Gastroesophageal sphincter (tissue), 4 donors: ENCODE measurements around the gene ZBED5. TPM values are rescaled to one million over a fixed set of nuclear protein-coding genes. Genes with fewer than 3 reads are reported as not detected.

ENCODE experiments used
- ATAC-seq: fragments of 150-250 bp; one replicate; pipeline ENCODE4 v1.9.1; 2016; ENCODE audit warnings: mild to moderate bottlenecking, moderate library complexity
- H3K27ac ChIP-seq, 4 donors: fragments of 200-600 bp; sonication (generic) in 3 of 4; 1 replicate in 3 of 4; 2 replicates in 1 of 4; pipeline ENCODE4 v1.5.1; 2016 to 2019
- H3K27me3 ChIP-seq: fragments of 200-600 bp; sonication (generic); one replicate; pipeline ENCODE4 v1.5.1; 2019
- H3K36me3 ChIP-seq, 2 donors: fragments of 200-600 bp; sonication (generic); one replicate each; pipeline ENCODE4 v1.5.1; 2019; ENCODE audit warnings: control low read depth in 1 of 2
- H3K4me1 ChIP-seq, 3 donors: fragments of 200-600 bp; sonication (generic); 1 replicate in 2 of 3; 2 replicates in 1 of 3; pipeline ENCODE4 v1.5.1; 2016 to 2019; ENCODE audit warnings: control low read depth in 2 of 3
- H3K4me3 ChIP-seq, 2 donors: fragments of 200-600 bp; sonication (generic); one replicate each; pipeline ENCODE4 v1.5.1; 2019; ENCODE audit warnings: mild to moderate bottlenecking in 1 of 2, moderate library complexity in 1 of 2
- H3K9me3 ChIP-seq, 3 donors: fragments of 200-600 bp; sonication (generic); one replicate each; pipeline ENCODE4 v1.5.1; 2017 to 2019; ENCODE audit warnings: control low read depth in 2 of 3
- CTCF ChIP-seq, 4 experiments: fragments of 200-600 bp in 2 of 4; fragments of 450-650 bp in 2 of 4; sonication (generic) in 1 of 4; IDR thresholded peaks; one replicate each; pipeline ENCODE4 v1.5.1; 2017 to 2019; ENCODE audit warnings: antibody characterized with exemption in 4 of 4, mild to moderate bottlenecking in 2 of 4, moderate library complexity in 2 of 4
- EP300 ChIP-seq: sonication (generic); formaldehyde crosslinking; IDR thresholded peaks from one replicate; pipeline ENCODE4 v1.6.1; 2017; ENCODE audit warnings: antibody characterized with exemption, mild to moderate bottlenecking
- POLR2A ChIP-seq, 2 donors: fragments of 450-650 bp; IDR thresholded peaks; one replicate each; pipeline ENCODE4 v1.6.1; 2017; ENCODE audit warnings: antibody characterized with exemption in 2 of 2, mild to moderate bottlenecking in 2 of 2, moderate library complexity in 1 of 2
- POLR2AphosphoS5 ChIP-seq: sonication (generic); formaldehyde crosslinking; IDR thresholded peaks from one replicate; pipeline ENCODE4 v1.6.1; 2017; ENCODE audit warnings: antibody characterized with exemption
- WGBS, 2 donors: methylation state at CpG; one replicate each; pipeline ENCODE4 v1.1.5; 2018; ENCODE audit warnings: low coverage in 1 of 2; 5-methylcytosine and 5-hydroxymethylcytosine counted together
- total RNA-seq, 4 donors: library from RNA; depleted of rRNA; stranded (reverse); fragments of >200 nt; gene quantifications; one replicate each; pipeline ENCODE4 v1.1.0, GENCODE V29; 2016

The ZBED5 gene
- total RNA-seq, 4 donors from 2014 or later, result 26.0 to 57.3 (median 41.7) TPM

- ATAC-seq, result no peak
- no peaks in the 10 kb centered on the region for H3K27me3 ChIP-seq
- peaks cover 0 to 37% of the 10 kb centered on the region in 2 donors for H3K36me3 ChIP-seq
- WGBS, 2 donors, result 1 to 3% methylated on average over 14 to 15 of the region's 17 CpGs
- H3K9me3 ChIP-seq, result no peaks in the 10 kb centered on the region
- H3K4me1 ChIP-seq, result peaks cover 4 to 63% (median 12%) of the 10 kb centered on the region in 3 donors
- H3K27ac ChIP-seq, result peak overlapping the region; percentile 96 to 99 (median 98)
- TF ChIP-seq EP300 (no peak), CTCF (IDR thresholded peaks at IDR 0.05) (no peak), POLR2AphosphoS5 (no peak), POLR2A (IDR thresholded peaks at IDR 0.05) (no peak)
- H3K4me3 ChIP-seq, result peak overlapping the region; percentile 72 to 92
Measured at GRCh38 chr11:10856689-10857458, 979 bp downstream of the ZBED5 start.

- WGBS, 2 donors, result 75 to 90% methylated on average over 2 of the region's 2 CpGs
- Histone ChIP-seq H3K27ac (peak overlapping the region in 1 of 4 donors; percentile 98), H3K27me3 (no peaks in the 10 kb centered on the region), H3K4me3 (no peak overlapping the region), H3K4me1 (peaks cover 4 to 54% (median 12%) of the 10 kb centered on the region in 3 donors), H3K9me3 (no peaks in the 10 kb centered on the region), H3K36me3 (peaks cover 0 to 42% of the 10 kb centered on the region in 2 donors)
- TF ChIP-seq POLR2A (IDR thresholded peaks at IDR 0.05) (no peak), EP300 (no peak), CTCF (IDR thresholded peaks at IDR 0.05) (no peak), POLR2AphosphoS5 (no peak)
- no peak for ATAC-seq
Measured at GRCh38 chr11:10855295-10855694, 2.6 kb downstream of the ZBED5 start.

GRCh38 chr11:10847960-10848860 is 9.6 kb downstream of the ZBED5 start:
- WGBS, 2 donors, result 58 to 65% methylated on average over 2 to 3 of the region's 3 CpGs
- no peak overlapping the region for H3K4me3 ChIP-seq
- H3K9me3 ChIP-seq, result no peaks in the 10 kb centered on the region
- no peaks in the 10 kb centered on the region for H3K27me3 ChIP-seq
- no peak for TF ChIP-seq POLR2AphosphoS5
- TF ChIP-seq POLR2A (IDR thresholded peaks at IDR 0.05), result no peak
- TF ChIP-seq EP300, result no peak
- no peak for TF ChIP-seq CTCF (IDR thresholded peaks at IDR 0.05)
- peaks cover 0 to 32% (median 3%) of the 10 kb centered on the region in 3 donors for H3K4me1 ChIP-seq
- ATAC-seq, result no peak
- peaks cover 0 to 18% of the 10 kb centered on the region in 2 donors for H3K36me3 ChIP-seq
- H3K27ac ChIP-seq, result peak overlapping the region in 2 of 4 donors; percentile 8 to 36

- TF ChIP-seq EP300, result no peak
- TF ChIP-seq CTCF (IDR thresholded peaks at IDR 0.05), result no peak
- no peak for TF ChIP-seq POLR2A (IDR thresholded peaks at IDR 0.05)
- no peak for TF ChIP-seq POLR2AphosphoS5
- H3K9me3 ChIP-seq, result no peaks in the 10 kb centered on the region
- H3K36me3 ChIP-seq, result peaks cover 0 to 3% of the 10 kb centered on the region in 2 donors
- no peak for ATAC-seq
- H3K27me3 ChIP-seq, result no peaks in the 10 kb centered on the region
- H3K4me1 ChIP-seq, result peaks cover 0 to 27% (median 3%) of the 10 kb centered on the region in 3 donors
- no peak overlapping the region for H3K4me3 ChIP-seq
- H3K27ac ChIP-seq, result no peak overlapping the region
Measured at GRCh38 chr11:10846660-10847059, 11.2 kb downstream of the ZBED5 start.
